HG03135 (cell line): ENCODE measurements around the gene CLCC1.
"Not testable (repeated sequence)": the region's sequence is repeated elsewhere in the genome, so short reads cannot be mapped to it uniquely, and the experiment has no call there.

ENCODE experiments used
- ATAC-seq: cut with Tn5 transposase; IDR thresholded peaks from one replicate; pipeline ENCODE4 v1.9.1; 2021; ENCODE audit warnings: mild to moderate bottlenecking, moderate library complexity; ENCODE audit not compliant: unreplicated experiment

The CLCC1 gene

DNA sequence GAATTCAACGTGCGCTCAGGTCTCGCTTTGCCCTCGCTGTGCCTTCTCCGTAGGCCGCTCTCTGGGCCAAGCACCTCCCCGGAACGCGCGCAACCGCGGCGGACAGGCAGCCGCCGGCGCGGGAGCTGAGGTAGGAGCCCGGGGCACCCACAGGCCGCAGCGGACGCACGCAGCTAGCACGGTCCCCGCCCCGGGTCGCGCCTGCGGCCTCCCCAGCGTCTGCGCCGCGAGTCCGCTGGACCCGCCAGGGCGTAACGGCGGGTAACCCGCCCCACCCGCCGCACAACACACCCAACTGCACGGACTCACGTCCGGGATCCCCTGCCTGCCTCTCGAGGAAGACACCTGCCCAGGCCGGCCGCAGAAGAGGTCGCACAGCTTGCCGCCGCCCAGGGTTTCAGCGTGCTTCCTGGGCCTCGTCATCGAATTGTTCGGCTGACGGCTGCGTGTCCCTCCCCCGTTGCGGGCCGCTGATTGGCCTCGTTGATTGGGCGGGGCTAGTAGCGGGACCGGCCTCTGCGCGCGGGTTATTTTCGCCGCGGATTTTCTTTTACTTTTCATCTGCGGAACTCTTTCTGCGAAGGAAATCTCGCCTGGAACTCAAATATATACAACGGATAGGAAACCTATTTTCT, at the start of gene CLCC1:
CLCC1 (minus strand) TSS at position 433 of the 635 bp plus-strand sequence. CDS start 13,047 bp downstream, outside the sequence.
- ATAC-seq: peak; percentile 93

DNA sequence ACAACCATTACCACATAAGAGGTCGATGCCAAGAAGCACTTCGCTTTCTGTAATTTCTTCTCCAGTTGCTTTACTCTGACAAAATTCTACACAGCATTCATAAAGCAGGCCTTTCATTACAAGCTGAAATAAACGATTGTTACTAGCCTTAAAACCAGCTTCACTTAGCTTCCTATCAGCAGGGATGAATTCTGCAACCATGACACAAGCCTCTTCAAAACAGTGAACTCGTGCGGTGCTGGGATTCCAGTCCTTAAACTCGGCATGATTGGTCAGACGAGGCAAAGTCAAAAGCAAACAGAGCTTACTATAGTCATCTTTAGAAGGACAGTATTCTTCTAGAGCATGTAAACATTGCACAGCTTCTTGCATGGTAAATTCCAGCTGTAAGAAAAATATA, 48.1 kb upstream of the CLCC1 start:
- no peak for ATAC-seq

GRCh38 chr1:108996622-108997021, 33.3 kb upstream of the CLCC1 start:
- not testable (repeated sequence) for ATAC-seq

DNA sequence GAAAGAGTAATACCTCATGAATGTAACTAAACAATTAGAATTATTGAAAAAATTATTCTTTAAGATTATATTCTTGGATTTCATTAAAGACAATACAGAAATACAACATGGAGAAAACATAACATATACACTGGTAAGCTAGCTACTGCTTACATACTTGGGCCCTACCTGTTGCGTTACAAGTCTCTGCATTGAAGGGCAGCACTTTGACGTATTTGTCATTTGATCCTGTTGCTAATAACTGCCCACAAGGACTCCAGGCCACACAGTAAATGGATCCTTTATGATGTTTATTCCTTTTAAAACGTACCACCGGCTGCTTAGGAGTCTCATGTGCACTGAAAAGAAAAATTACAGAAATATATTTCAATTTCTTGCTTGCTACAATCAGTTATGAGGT, 19.8 kb upstream of the CLCC1 start:
- ATAC-seq: no peak

DNA sequence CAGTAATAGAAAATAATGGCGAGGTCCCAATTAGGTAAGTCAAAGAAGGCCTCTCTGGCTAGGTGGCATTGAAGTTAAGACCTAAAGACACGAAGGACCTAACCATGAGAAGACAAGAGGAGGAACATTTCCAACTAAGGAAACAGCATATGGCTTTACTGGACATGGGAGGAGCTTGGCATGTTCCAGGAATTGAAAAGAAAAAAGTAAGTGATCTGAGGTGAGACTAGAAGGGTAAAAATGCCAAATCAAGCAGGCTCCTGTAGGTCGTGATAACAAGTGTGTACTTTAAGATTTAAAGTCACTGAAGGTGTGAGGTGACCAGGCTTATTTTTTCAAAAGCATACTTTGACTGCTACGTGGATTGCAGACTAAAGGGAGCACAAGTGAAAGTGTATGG, 13.4 kb upstream of the CLCC1 start:
- ATAC-seq: no peak

GRCh38 chr1:108972951-108973350, 9.7 kb upstream of the CLCC1 start:
- ATAC-seq: no peak

DNA sequence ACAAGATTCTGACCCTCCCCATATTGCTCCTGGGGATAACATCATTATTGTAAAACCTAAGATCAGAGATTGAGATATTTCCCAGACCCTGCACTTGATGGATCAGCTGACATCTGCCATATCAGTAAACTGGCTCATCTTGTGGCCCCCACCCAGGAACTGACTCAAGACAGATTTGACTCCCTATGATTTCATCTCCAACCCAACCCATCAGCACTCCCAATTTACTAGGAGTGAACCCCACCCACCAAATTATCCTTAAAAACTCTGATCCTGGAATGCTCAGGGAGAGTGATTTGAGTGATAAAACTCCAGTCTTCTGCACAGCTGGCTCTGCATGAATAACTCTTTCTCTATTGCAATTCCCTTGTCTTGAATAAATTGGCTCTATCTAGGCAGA, 6.1 kb upstream of the CLCC1 start:
- no peak for ATAC-seq

DNA sequence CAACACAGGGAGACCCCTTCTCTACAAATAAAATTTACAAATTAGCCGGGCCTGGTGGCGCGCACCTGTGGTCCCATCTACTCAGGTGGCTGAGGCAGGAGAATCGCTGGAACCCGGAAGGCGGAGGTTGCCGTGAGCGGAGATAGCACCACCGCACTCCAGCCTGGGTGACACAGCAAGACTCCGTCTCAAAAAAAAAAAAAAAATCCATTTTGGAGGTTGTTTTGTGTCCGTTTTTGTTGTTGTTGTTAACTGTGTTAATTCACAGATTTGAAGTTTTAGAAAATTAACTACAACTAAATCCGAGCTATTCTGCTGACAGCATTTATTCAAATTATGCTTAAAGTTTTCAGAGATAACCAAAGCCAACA, 618 bp downstream of the CLCC1 start:
- ATAC-seq: peak; percentile 34

DNA sequence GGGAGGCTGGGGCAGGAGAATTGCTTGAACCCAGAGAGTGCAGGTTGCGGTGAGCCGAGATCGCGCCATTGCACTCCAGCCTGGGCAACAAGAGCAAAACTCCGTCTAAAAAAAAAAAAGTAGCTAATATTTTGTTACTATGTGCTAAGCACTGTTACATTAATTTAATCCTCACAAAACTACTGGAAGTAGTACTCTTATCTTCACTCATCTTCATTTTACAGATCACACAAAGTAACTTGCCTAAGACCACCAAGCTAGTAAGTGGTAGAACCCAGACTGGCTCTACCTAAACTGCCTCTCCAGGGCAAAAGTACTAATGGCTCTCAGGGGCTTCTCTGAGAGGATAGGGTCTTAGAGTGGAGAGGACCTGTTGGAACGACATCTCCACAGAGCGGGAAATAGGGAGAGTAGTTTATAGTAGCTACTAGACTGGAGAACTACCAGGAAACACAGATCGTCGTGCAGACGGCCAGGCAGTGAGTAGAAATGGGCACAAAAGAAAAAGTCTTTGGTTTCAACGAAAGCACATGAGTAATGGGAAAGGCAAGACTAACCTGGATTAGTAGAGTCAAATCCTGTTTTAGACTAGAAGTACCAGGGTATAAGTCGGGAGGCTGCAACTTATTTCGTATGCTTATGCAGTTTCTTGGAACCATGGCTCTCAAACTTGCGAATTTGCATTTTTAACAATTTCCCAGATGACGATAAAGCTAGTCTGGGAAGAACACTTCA, 1.4 kb downstream of the CLCC1 start:
- no peak for ATAC-seq

DNA sequence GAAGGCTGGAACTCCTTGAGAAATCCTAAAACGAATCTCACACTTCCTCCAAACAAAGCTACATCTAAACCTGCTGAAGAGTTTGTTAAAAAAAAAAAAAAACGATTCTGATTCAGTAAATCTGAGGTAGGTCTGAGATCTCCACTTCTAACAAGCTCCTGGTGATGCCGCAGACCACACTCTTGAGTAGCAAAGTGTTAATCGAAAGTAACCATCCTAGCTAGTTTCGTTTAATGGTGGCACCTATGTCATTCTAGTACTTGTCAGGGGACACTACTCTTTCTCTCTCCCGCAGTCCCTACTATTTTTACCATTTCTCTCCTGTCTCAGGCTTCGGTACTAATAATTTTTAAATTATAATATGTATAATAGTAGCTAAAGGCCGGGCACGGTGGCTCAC, 2.1 kb downstream of the CLCC1 start:
- ATAC-seq: no peak

DNA sequence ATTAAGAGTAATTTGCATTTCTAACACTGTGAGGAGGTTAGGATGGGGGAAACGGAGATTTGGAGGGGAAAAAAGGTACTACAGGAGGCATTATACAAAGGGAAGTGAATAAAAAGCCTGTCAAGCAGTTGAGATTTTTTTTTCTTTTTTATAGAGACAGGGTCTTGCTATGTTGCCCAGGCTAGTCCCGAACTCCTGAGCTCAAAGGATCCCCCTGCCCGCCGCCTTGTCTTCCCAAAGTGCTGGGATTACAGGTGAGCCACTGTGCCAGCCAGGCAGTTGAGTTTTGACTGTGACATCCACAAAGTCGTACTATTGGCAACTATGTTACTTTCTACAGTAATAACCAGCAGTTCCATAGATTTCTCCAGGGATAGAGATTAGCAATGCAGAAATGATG, 2.6 kb downstream of the CLCC1 start:
- ATAC-seq: no peak

DNA sequence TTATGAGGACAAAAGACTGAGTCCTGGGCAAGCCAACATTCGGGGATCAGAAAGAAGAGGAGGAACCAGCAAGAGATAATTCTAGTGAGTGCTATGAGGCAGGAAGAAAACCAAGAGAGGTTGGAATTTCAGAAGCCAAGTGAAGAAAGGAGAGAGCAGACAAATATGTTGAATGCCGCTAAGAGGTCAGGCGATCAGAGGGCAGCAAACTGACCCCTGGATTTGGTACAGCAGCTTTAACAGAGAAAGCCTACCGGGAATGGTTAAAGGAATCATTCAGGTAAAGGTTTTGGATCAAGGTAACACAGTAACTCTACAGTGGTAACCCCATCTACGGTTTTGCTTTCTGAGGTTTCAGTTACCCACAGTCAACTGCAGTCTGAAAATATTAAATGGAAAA, 5.4 kb downstream of the CLCC1 start:
- no peak for ATAC-seq

- no peak for ATAC-seq
Observed at GRCh38 chr1:108955881-108956280, 7.4 kb downstream of the CLCC1 start.

DNA sequence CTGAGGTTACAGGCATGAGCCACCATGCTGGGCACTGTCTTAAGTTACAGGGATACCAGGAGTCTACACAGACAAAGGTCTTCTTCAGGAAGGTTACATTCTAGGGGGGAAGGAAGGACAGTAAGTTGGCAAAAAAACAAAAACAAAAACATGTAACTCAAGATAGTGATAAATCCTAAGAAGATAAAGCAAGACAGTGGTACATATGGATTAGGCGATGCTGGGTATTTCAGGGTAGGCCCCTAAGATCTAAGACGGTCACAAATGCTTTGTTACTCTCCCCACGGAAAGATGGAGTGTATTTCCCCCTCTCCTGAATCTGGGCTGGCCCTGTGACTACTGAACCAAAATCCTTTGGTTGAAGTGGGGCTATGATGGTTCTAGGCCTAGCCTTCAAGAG, 8.2 kb downstream of the CLCC1 start:
- no peak for ATAC-seq

GRCh38 chr1:108953452-108953851, 9.8 kb downstream of the CLCC1 start:
- ATAC-seq: no peak

DNA sequence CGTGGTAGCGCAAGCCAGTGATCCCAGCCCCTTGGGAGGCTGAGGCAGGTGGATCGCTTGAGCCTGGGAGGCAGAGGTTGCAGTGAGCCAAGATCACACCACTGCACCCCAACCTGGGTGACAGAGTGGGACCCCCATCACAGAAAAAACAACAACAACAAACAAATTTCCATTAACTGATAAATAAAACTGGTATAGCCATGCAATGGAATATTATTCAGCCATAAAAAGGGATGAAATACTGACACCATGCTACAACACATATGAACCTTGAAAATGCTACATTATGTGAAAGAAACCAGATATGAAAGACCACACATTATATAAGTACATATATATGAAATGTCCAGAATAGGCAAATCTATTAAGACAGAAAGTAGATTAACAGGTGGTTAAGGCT, 12.0 kb downstream of the CLCC1 start:
- ATAC-seq: no peak

DNA sequence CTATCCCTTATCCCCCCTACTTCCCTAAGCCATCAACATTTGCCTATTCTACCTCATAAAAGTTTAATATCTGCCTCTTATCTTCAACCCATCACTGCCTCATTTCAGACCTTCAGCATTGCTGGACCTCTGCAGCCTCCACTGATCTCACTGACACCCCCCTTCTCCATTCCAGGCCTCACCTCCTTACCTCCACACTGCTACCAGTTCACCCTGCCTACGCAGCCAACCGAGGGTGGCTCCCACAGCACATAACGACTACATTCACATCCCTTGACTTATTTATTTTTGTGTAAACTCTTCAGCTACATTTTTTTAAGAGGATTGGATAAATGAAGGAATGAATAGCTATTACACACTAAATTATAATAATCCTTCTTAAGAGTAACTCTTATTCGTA, 14.2 kb downstream of the CLCC1 start:
- no peak for ATAC-seq

DNA sequence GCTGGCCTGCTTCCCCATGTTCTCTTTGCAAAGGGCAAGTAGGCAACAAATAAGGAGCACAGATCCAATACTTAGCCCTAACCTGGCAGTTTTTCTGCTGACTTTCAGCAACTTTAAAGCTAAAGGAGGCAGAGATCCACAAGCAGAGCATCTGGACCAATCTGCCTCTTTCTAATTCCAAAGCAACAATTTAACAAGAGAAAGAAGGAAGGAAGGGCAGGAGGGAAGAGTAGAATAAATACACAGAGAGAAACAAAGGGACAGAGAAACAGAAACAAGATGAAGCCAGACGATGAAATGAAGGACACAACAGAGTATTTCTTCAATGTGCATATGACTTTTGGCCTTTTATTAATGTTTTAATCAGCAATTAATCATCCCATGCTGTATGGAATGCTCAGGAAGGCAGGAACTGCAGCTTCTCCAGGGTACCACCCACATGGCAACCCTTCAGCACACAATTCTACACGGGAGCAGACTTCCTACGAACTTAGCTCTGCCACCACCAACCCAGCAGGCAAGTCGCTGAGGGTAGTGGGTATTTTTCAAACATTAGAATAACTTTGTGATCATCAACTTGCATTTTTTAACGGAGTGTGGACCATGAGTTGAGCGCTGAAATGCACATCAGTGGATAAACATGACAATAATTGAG, 15.3 kb downstream of the CLCC1 start:
- ATAC-seq: no peak

DNA sequence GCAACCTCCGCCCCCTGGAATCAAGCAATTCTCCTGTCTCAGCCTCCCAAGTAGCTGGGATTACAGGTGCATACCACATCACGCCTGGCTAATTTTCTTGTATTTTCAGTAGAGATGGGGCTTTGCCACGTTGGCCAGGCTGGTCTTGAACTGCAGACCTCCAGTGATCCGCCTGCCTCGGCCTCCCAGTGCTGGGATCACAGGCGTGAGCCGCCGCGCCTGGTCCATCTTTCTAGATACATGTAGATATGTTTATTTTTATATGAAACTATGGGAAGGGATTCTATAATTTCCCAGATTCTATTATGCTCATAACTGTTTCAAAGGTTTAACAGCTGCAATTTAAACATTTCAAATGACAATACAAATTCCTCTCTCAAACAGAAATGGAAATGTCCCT, 27.1 kb downstream of the CLCC1 start:
- ATAC-seq: no peak

DNA sequence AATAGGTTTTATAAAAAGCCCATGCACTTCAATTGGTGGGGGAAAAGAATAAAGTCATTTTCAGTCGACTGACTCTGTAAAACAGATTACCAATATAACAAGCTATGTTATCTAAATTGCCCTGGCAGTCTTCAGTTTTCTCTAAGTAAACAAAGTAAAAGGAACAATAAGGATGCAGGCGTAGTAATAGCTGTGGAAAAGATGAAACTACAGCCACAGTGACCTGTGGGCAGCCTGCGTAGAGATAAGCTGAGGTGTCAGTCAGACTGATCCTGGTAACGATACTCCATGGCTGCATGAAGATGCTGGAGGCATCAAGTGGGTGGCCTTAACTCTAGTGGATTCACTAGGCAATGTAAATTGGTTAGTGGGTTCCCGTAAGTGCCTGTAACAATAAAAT, 29.3 kb downstream of the CLCC1 start:
- ATAC-seq: no peak

DNA sequence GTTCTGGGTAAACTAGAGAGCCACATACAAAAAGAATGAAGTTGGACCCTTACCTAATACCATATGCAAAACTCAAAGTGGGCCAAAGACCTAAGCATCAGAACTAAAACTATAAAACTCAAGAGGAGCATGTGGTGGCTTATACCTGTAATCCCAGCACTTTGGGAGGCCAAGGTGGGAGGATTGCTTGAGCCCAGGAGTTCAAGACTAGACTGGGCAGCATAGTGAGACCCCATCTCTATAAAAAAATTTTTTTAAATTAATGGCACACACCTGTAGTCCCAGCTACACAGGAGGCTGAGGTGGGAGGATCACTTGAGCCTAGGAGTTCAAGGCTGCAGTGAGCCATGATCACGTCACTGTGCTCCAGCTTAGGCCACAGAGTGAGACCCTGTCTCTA, 35.7 kb downstream of the CLCC1 start:
- not testable (repeated sequence) for ATAC-seq

DNA sequence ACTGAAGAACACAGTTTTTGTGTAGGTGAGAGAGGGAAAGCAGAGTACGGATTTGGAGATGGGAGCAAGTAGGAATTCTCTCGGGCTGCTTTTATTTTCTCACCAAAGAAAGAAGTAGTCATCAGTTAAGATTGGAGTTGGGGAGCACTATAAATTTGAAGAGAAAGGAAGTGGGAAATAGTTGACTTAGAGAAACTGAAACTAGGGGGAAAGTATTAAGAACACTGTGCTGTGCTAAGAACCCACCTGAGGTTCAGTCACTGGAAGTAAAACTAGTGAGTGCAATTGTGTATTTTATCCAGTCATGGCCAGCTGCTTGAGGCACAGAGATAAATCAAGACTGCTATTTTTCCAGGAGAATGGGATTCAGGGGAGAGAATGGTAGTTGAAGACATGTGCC, 37.4 kb downstream of the CLCC1 start:
- no peak for ATAC-seq
